Testis (tissue), 3 donors: ENCODE measurements around the gene ASXL1. TPM values are rescaled to one million over a fixed set of nuclear protein-coding genes. Genes with fewer than 3 reads are reported as not detected.

Experiments
- DNase-seq: peaks from one replicate; pipeline ENCODE4 v3.0.0-alpha.2; 2019
- H3K27ac ChIP-seq, 2 donors: fragments of 200-600 bp; sonication (generic); one replicate each; pipeline ENCODE4 v1.5.1; 2019
- H3K27me3 ChIP-seq: fragments of 200-600 bp; sonication (generic); one replicate; pipeline ENCODE4 v1.5.1; 2019
- H3K36me3 ChIP-seq: fragments of 200-600 bp; sonication (generic); one replicate; pipeline ENCODE4 v1.5.1; 2017; ENCODE audit warnings: low read depth; ENCODE audit errors: missing control alignments
- H3K4me1 ChIP-seq: fragments of 200-600 bp; sonication (generic); one replicate; pipeline ENCODE4 v1.5.1; 2019
- H3K4me3 ChIP-seq, 2 donors: fragments of 200-600 bp; sonication (generic); one replicate each; pipeline ENCODE4 v1.5.1; 2017 to 2019
- H3K9me3 ChIP-seq: fragments of 200-600 bp; sonication (generic); one replicate; pipeline ENCODE4 v1.5.1; 2017
- POLR2A ChIP-seq: fragments of 450-650 bp; IDR thresholded peaks from one replicate; pipeline ENCODE4 v1.6.1; 2017; ENCODE audit warnings: antibody characterized with exemption, mild to moderate bottlenecking, moderate library complexity
- WGBS, 2 donors: methylation state at CpG; one replicate each; pipeline ENCODE4 v1.1.5; 2018; 5-methylcytosine and 5-hydroxymethylcytosine counted together
- intact Hi-C: fragments of 100-400 bp; cut with DNase I; formaldehyde crosslinking; loops from one replicate; pipeline ENCODE4 v1.15.1; 2023; ENCODE audit warnings: low total_unique reads
- polyA plus RNA-seq: library from polyadenylated mRNA; stranded (reverse); fragments of 350-450 nt; fragmentation: Illumina TruSeq; extraction: RNeasy Lipid Tissue Mini Kit (QIAGEN cat#74804); gene quantifications from one replicate; pipeline ENCODE4 v1.2.3, GENCODE V29; 2014; ENCODE audit warnings: low read depth, low replicate concordance; ENCODE audit not compliant: insufficient read depth
- total RNA-seq, 2 donors: library from RNA; depleted of rRNA; stranded (reverse); fragments of >200 nt; gene quantifications; one replicate each; pipeline ENCODE4 v1.2.3, GENCODE V29; 2016
- TF ChIP-seq, protein P1 (sequence below), 3 experiments: fragments of 450-650 bp in 2 of 3; fragments of 200-600 bp in 1 of 3; sonication (generic) in 1 of 3; IDR thresholded peaks; one replicate each; pipeline ENCODE4 v1.5.1; 2016 to 2019; ENCODE audit warnings: antibody characterized with exemption in 3 of 3, mild to moderate bottlenecking in 2 of 3, moderate library complexity in 1 of 3

Gene ASXL1
- total and polyA plus RNA-seq, 3 donors from 2014 or later, result 101 to 161 (median 125) TPM

DNA sequence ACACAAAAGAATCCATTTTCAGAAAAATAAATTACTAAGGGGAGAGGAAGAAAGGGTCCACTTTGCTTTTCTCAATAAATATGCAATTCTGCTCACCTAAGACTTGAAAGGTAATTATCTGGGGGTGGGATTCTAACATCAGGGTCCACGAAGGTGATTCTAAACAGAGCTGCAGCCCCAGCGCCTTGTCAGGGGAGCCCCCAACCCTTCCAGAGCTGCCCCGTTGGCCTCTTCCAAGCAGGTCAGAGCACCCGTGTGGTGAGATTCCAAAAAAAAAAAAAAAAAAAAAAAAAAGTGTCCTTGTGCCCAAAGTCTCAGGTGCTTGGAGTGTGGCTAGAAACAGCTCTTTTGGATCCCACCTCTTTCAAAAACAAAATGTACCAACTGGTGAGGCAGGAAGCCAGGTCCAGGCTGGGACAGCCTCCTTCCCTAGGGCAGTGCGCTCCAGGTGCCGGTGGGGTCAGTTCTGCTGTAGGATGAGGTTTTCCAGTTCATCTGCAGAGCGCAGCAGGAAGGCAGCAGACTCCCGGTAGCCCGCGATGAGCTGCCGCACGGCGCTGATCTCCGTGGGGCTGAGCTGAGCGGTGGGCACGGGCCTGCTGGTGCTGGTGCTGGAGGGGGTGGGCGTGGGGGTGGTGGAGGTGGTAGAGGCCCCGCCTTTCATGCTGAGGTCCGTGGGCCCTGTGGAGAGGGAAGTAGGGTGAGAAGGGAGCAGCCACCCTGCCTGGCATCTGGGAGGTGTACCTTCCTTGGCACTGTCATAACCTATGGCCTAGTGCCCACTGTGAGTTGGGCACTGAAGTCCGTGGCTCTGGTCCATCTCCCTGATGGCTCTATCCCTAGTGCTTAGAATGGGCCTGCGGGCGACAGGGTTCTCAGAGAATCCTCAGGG, 89.3 kb downstream of the ASXL1 start:
- intact Hi-C loops, result no loop called here
- Histone ChIP-seq H3K36me3 (no peaks in the 10 kb centered on the region), H3K27ac (no peak overlapping the region), H3K27me3 (no peaks in the 10 kb centered on the region), H3K4me1 (peaks cover 11% of the 10 kb centered on the region), H3K9me3 (no peaks in the 10 kb centered on the region), H3K4me3 (no peak overlapping the region)
- DNase-seq, result no peak
- WGBS, 2 donors, result 89 to 91% methylated on average over 10 to 22 of the region's 22 CpGs
- TF ChIP-seq, protein P1, sequence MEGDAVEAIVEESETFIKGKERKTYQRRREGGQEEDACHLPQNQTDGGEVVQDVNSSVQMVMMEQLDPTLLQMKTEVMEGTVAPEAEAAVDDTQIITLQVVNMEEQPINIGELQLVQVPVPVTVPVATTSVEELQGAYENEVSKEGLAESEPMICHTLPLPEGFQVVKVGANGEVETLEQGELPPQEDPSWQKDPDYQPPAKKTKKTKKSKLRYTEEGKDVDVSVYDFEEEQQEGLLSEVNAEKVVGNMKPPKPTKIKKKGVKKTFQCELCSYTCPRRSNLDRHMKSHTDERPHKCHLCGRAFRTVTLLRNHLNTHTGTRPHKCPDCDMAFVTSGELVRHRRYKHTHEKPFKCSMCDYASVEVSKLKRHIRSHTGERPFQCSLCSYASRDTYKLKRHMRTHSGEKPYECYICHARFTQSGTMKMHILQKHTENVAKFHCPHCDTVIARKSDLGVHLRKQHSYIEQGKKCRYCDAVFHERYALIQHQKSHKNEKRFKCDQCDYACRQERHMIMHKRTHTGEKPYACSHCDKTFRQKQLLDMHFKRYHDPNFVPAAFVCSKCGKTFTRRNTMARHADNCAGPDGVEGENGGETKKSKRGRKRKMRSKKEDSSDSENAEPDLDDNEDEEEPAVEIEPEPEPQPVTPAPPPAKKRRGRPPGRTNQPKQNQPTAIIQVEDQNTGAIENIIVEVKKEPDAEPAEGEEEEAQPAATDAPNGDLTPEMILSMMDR (IDR thresholded peaks at IDR 0.05), result no peak
- TF ChIP-seq POLR2A, result no peak

DNA sequence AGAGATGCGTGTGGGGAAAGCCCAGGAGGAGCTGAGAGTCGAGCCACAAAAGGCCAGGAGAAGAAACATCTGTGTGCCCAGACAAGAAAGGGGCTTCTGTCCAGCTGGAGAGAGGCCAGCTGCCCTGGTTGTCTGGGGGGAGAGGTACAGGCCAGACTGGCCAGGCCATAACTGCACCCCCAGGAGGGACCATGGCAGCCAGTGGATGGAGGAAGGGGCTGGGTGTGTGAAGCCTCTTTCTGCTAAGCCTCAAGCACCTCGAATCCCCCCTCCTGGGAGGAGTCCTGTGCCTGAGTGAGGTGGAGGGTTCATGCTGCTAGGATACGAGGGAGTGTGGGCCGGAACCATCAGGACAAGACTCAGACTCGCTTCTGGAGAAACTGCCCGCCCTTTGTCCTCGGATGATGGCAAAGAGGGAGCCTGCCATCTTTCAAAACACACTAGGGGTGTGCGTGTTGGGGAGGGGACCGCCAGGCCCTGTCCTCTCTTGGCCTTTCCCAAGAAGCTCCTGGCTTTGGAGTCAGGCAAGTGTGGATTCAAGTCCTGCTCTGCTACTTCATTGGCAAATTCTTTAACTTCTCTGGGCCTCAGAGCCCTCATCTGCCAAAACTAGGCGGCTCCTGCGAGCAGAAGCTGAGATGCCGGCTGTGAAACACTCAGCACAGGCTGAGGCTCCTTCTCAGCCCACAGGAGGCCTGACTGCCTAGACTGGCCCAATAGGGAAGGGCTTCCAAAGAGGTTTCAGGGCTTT, 90.3 kb downstream of the ASXL1 start:
- DNase-seq, result no peak

DNA sequence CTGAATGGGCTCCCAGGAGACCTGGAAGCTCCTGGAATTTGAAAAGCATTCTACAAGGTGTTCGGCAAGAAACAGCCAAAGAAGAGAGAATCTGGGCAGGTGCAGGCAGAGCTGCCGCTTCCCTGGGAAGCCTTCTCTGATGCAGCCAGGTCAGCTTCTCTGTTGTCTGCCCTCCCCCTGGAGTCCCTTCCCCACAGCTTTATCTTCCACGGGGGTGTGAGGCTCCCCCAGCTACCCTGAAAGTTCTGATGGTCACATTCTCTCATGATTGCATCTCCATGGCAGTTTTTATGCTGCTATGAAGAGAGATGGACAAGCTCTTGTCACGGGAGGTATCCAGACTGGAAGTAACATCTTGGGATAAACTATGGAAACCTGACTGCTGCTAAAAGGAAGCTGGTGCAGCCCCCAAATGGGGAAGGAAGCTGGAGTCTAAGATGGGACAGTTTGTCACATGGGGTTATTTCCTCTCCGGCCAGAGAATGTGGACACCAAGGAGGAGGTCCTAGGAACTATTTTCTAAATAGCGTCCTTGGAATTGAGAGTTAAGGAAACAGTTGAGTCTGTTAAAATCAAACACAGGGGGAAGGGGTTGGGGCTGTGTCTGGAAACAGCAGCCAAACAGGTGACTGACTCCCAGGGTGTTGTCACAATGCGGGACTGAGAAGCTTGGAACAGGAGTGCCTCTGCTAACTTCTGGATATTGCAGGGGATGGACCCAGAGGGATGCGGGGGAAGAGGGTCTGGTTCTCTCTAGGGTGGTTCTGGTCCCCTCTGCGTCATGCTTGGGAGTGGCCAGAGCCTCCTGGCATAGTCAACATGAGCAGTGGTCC, 91.1 kb downstream of the ASXL1 start:
- WGBS, 2 donors, result 70 to 78% methylated on average over 9 of the region's 9 CpGs
- Histone ChIP-seq H3K27ac (peak overlapping the region in 1 of 2 donors; percentile 8), H3K4me3 (no peak overlapping the region), H3K36me3 (no peaks in the 10 kb centered on the region), H3K27me3 (no peaks in the 10 kb centered on the region), H3K4me1 (peaks cover 11% of the 10 kb centered on the region), H3K9me3 (no peaks in the 10 kb centered on the region)
- no peak for DNase-seq
- TF ChIP-seq POLR2A, result no peak
- TF ChIP-seq, protein P1 (IDR thresholded peaks at IDR 0.05), result no peak
- intact Hi-C loops, result no loop called here

More for the DNA sequence above, 90.3 kb downstream of the ASXL1 start:
- no peaks in the 10 kb centered on the region for H3K36me3 ChIP-seq
- no peak overlapping the region for H3K4me3 ChIP-seq
- TF ChIP-seq, protein P1 (IDR thresholded peaks at IDR 0.05), result no peak
- no peak for TF ChIP-seq POLR2A
- H3K27me3 ChIP-seq, result no peaks in the 10 kb centered on the region
- intact Hi-C loops, result no loop called here
- 57 to 69% methylated on average over 9 to 13 of the region's 13 CpGs for WGBS, 2 donors
- H3K27ac ChIP-seq, result no peak overlapping the region
- no peaks in the 10 kb centered on the region for H3K9me3 ChIP-seq
- H3K4me1 ChIP-seq, result peaks cover 11% of the 10 kb centered on the region

DNA sequence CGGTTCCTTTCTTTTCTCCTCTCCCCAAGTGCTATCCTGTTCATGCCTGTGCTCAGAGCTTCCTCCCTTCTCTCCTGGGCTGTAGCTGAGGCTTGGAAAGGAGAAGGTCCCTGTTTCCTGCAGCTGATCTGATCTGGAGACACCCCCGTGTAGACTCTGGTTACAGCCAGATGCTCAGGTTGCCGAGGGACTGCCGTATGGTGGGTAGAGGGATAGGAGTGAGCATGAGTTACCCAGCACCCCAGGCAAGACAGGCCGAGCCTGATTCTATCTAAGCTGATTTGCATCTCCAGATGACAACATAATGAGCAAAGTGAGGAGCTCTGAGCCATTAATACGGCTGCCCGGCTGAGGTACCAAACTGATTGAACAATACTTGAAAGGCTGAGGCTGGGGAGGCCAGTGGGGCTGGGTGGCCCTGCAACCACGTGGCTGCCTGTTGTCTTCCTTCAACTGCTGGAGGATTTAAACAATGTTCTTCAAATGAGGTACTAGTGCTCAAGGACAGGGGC, 91.8 kb downstream of the ASXL1 start:
- intact Hi-C loops, result no loop called here
- Histone ChIP-seq H3K27me3 (no peaks in the 10 kb centered on the region), H3K4me1 (peaks cover 11% of the 10 kb centered on the region), H3K27ac (peak overlapping the region in 1 of 2 donors; percentile 8), H3K9me3 (no peaks in the 10 kb centered on the region), H3K4me3 (no peak overlapping the region), H3K36me3 (no peaks in the 10 kb centered on the region)
- WGBS, 2 donors, result 48 to 60% methylated on average over 7 to 8 of the region's 8 CpGs
- TF ChIP-seq, protein P1 (IDR thresholded peaks at IDR 0.05), result no peak
- TF ChIP-seq POLR2A, result no peak
- no peak for DNase-seq
